Liver (tissue), 9 donors: ENCODE data around the gene CCDC80. TPM values are rescaled to one million over a fixed set of nuclear protein-coding genes. Genes with fewer than 3 reads are reported as not detected.
"Not testable (repeated sequence)": the region's sequence is repeated elsewhere in the genome, so short reads cannot be mapped to it uniquely, and the experiment has no call there.

ENCODE experiments used
- DNase-seq: peaks from one replicate; pipeline ENCODE4 v3.0.0-alpha.2; 2017; ENCODE audit warnings: low spot score
- H3K27ac ChIP-seq, 2 donors: one replicate each; pipeline ENCODE4 v1.7.0; 2013; ENCODE audit warnings: inconsistent platforms in 2 of 2, low read length in 2 of 2, control low read depth in 1 of 2, low read depth in 1 of 2, mild to moderate bottlenecking in 1 of 2
- H3K27me3 ChIP-seq, 4 donors: one replicate each; pipeline versions ENCODE4 v1.6.1 to v1.7.0; 2013; ENCODE audit warnings: low read length in 3 of 4, inconsistent platforms in 1 of 4, mild to moderate bottlenecking in 1 of 4, moderate library complexity in 1 of 4; ENCODE audit not compliant: control insufficient read depth in 4 of 4, insufficient read depth in 4 of 4
- H3K36me3 ChIP-seq, 4 donors: one replicate each; pipeline versions ENCODE4 v1.6.1 to v1.7.0; 2013; ENCODE audit warnings: low read length in 3 of 4, mild to moderate bottlenecking in 3 of 4, low read depth in 1 of 4, moderate library complexity in 1 of 4; ENCODE audit not compliant: control insufficient read depth in 4 of 4, insufficient read depth in 3 of 4
- H3K4me1 ChIP-seq, 4 donors: one replicate each; pipeline versions ENCODE4 v1.6.1 to v1.7.0; 2013; ENCODE audit warnings: low read length in 3 of 4, mild to moderate bottlenecking in 3 of 4, moderate library complexity in 1 of 4; ENCODE audit not compliant: control insufficient read depth in 4 of 4, insufficient read depth in 4 of 4
- H3K4me3 ChIP-seq, 3 donors: one replicate each; pipeline versions ENCODE4 v1.6.1 to v1.7.0; 2013; ENCODE audit warnings: low read length in 3 of 3, control low read depth in 1 of 3, low read depth in 1 of 3, mild to moderate bottlenecking in 1 of 3
- H3K9ac ChIP-seq, 2 donors: one replicate each; pipeline ENCODE4 v1.7.0; 2013; ENCODE audit warnings: low read length in 2 of 2, mild to moderate bottlenecking in 2 of 2, moderate library complexity in 2 of 2, control low read depth in 1 of 2, low read depth in 1 of 2
- H3K9me3 ChIP-seq, 4 donors: one replicate each; pipeline versions ENCODE4 v1.6.1 to v1.7.0; 2013; ENCODE audit warnings: low read length in 3 of 4; ENCODE audit not compliant: control insufficient read depth in 4 of 4
- ATF3 ChIP-seq: IDR thresholded peaks from 2 replicates; pipeline ENCODE4 v1.6.1; 2016; ENCODE audit warnings: antibody characterized with exemption
- EGR1 ChIP-seq, 2 donors: IDR thresholded peaks; 2 replicates each; pipeline ENCODE4 v1.6.1; 2016 to 2018; ENCODE audit warnings: antibody characterized with exemption in 2 of 2, low read depth in 2 of 2
- FOXA2 ChIP-seq: IDR thresholded peaks from 2 replicates; pipeline ENCODE4 v1.6.1; 2016; ENCODE audit warnings: antibody characterized with exemption
- GABPA ChIP-seq, 2 donors: IDR thresholded peaks in 1 of 2; conservative IDR thresholded peaks in 1 of 2; 2 replicates each; pipeline ENCODE4 v1.6.1; 2016; ENCODE audit warnings: antibody characterized with exemption in 2 of 2, mild to moderate bottlenecking in 1 of 2, moderate library complexity in 1 of 2
- JUND ChIP-seq, 2 donors: IDR thresholded peaks; 2 replicates each; pipeline ENCODE4 v1.6.1; 2016; ENCODE audit warnings: antibody characterized with exemption in 2 of 2
- MAX ChIP-seq: IDR thresholded peaks from 2 replicates; pipeline ENCODE4 v1.6.1; 2016; ENCODE audit warnings: antibody characterized with exemption
- NR2F2 ChIP-seq: IDR thresholded peaks from 2 replicates; pipeline ENCODE4 v1.6.1; 2016; ENCODE audit warnings: antibody characterized with exemption
- RAD21 ChIP-seq, 2 donors: IDR thresholded peaks; 2 replicates each; pipeline ENCODE4 v1.6.1; 2016; ENCODE audit warnings: antibody characterized with exemption in 2 of 2, mild to moderate bottlenecking in 2 of 2
- REST ChIP-seq: IDR thresholded peaks from 2 replicates; pipeline ENCODE4 v1.6.1; 2016; ENCODE audit warnings: antibody characterized with exemption, mild to moderate bottlenecking
- TAF1 ChIP-seq: conservative IDR thresholded peaks from 2 replicates; pipeline ENCODE4 v1.6.1; 2016; ENCODE audit warnings: antibody characterized with exemption, mild to moderate bottlenecking
- ZBTB33 ChIP-seq: IDR thresholded peaks from 2 replicates; pipeline ENCODE4 v1.6.1; 2016; ENCODE audit warnings: antibody characterized with exemption
- WGBS: extraction: QIAGEN DNeasy Blood & Tissue Kit; methylation state at CpG from one replicate; pipeline ENCODE4 v1.1.7; 2013; 5-methylcytosine and 5-hydroxymethylcytosine counted together
- polyA plus RNA-seq, 2 donors: library from polyadenylated mRNA; stranded (reverse) in 1 of 2; unstranded in 1 of 2; fragments of 200-250 nt in 1 of 2; fragments of >200 nt in 1 of 2; fragmentation: Nextera tagmentation in 1 of 2; extraction: Ambion mirVana in 1 of 2; gene quantifications; one replicate each; pipeline versions ENCODE4 v1.2.1 to v1.2.3, GENCODE V29; 2013 to 2015
- total RNA-seq, 2 donors: library from RNA; depleted of rRNA; stranded (reverse); fragments of >200 nt; gene quantifications; one replicate each; pipeline ENCODE4 v1.2.3, GENCODE V29; 2014
- donor health status: healthy.
- donor health status: healthy.
- donor health status: healthy.
- donor health status: healthy.
- donor health status: healthy.

CCDC80 gene
- total and polyA plus RNA-seq, 4 donors, result 0.17 to 2.1 (median 1.1) TPM

DNA sequence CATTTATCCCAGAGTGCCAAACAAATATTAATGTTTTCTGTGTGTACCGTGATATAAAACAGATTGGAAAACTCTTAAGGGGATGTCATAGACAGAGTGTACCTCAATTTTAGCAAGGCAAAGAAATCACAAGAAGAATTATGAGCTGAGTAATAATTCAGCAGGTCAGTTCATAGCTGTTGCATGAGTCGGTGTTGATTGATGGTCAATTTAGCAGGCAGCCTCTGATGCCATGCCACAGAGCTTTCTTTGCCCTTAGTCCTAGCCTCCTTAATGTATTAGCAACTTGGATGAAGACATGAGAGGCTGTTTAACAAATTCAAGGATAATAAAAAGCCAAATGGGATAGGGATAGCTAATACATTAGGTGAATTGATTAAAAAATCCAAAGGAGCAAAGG is 72.3 kb downstream of the CCDC80 start (continued):
- no peak for TF ChIP-seq ZBTB33
- no peak for TF ChIP-seq JUND (IDR thresholded peaks at IDR 0.05)
- no peak for TF ChIP-seq ATF3

GRCh38 chr3:112564940-112565305 is 76.0 kb downstream of the CCDC80 start:
- peaks cover 4 to 12% (median 9%) of the 10 kb centered on the region in 4 donors for H3K4me1 ChIP-seq
- no peak overlapping the region for H3K27ac ChIP-seq
- no peaks in the 10 kb centered on the region for H3K27me3 ChIP-seq
- peaks cover 0 to 5% (median 0%) of the 10 kb centered on the region in 4 donors for H3K36me3 ChIP-seq
- H3K9me3 ChIP-seq, result no peaks in the 10 kb centered on the region
- no peak overlapping the region for H3K9ac ChIP-seq
- DNase-seq, result no peak
- H3K4me3 ChIP-seq, result no peak overlapping the region
- TF ChIP-seq MAX (no peak), TAF1 (no peak), RAD21 (IDR thresholded peaks at IDR 0.05) (no peak), REST (no peak), FOXA2 (no peak), NR2F2 (no peak), EGR1 (IDR thresholded peaks at IDR 0.05; ENCODE audit: low read depth in 2 of 2) (no peak), ATF3 (no peak), GABPA (IDR thresholded peaks at IDR 0.05 in 1 of 2, conservative IDR thresholded peaks at IDR 0.05 in 1 of 2) (no peak)

GRCh38 chr3:112564247-112564939 is 76.5 kb downstream of the CCDC80 start:
- not testable (repeated sequence) for H3K27me3 ChIP-seq, H3K9me3 ChIP-seq, H3K27ac ChIP-seq, DNase-seq, H3K9ac ChIP-seq, H3K4me3 ChIP-seq, H3K36me3 ChIP-seq
- peaks cover 4 to 17% (median 14%) of the 10 kb centered on the region in 4 donors for H3K4me1 ChIP-seq
- WGBS, result 87% methylated on average over 13 of the region's 15 CpGs
